K562 (cell line): Measurements from ENCODE around the gene PLXDC2. TPM values are rescaled to one million over a fixed set of nuclear protein-coding genes. Genes with fewer than 3 reads are reported as not detected.

Experiments
- ATAC-seq: fragments of 200-7000 bp; cut with Tn5 transposase; 3 replicates; pipeline ENCODE4 v1.9.1; 2020; ENCODE audit warnings: moderate library complexity
- BruUV-seq: library from RNA; stranded (reverse); fragments of 400-500 nt; replicated peaks from 2 replicates; lab custom pipeline; 2021; lab: Mats Ljungman, UMichigan
- CTCF ChIA-PET: fragments of 300-600 bp; formaldehyde crosslinking; extraction: SDS; loops from one replicate; lab custom pipeline; 2021; ENCODE audit warnings: low intra/inter-chr PET ratio; lab: Yijun Ruan, JAX
- POLR2A ChIA-PET: fragments of 300-600, 350-650 bp; sonication (Branson Sonifier 250); formaldehyde crosslinking; extraction: SDS; loops from one replicate; lab custom pipeline; 2021; ENCODE audit warnings: antibody characterized with exemption, inconsistent platforms; lab: Yijun Ruan, JAX
- DNase-seq, 4 experiments: peaks; one replicate each; pipeline versions ENCODE4 v3.0.0 to v3.0.0-alpha.2; 2011 to 2018; ENCODE audit warnings: low spot score in 3 of 4, mixed read lengths in 3 of 4; ENCODE audit errors: extremely low read depth in 1 of 4
- FAIRE-seq: peaks from 2 replicates; lab custom pipeline; 2011; peaks lifted over from hg19 to GRCh38; lab: Jason Lieb, UNC
- H2AFZ ChIP-seq: 2 replicates; pipeline ENCODE4 v1.6.0; 2011; ENCODE audit warnings: low read depth, low read length, control low read depth, inconsistent platforms
- H3K27ac ChIP-seq: fragments of 200-600 bp; 3 replicates; pipeline ENCODE4 v1.8.0; 2011; ENCODE audit warnings: low read depth, mild to moderate bottlenecking, control low read depth, inconsistent platforms, low read length, moderate library complexity, mixed read lengths; ENCODE audit errors: extremely low read depth
- H3K27me3 ChIP-seq, 2 experiments: fragments of 300-600 bp in 1 of 2; 2 replicates in 1 of 2; 3 replicates in 1 of 2; pipeline versions ENCODE4 v1.6.0 to v1.8.0; 2011; ENCODE audit warnings: inconsistent platforms in 2 of 2, low read length in 2 of 2, mild to moderate bottlenecking in 1 of 2, mixed read lengths in 1 of 2, moderate library complexity in 1 of 2; ENCODE audit not compliant: control insufficient read depth in 2 of 2, insufficient read depth in 2 of 2
- H3K36me3 ChIP-seq: fragments of 300-600 bp; 3 replicates; pipeline ENCODE4 v1.8.0; 2011; ENCODE audit warnings: mild to moderate bottlenecking, low read length, inconsistent platforms; ENCODE audit not compliant: control insufficient read depth, insufficient read depth
- H3K4me1 ChIP-seq, 2 experiments: fragments of 200-600 bp in 1 of 2; replicated peaks in 1 of 2; 2 replicates in 1 of 2; 3 replicates in 1 of 2; pipeline versions ENCODE4 v1.5.1 to v1.8.0; 2011; ENCODE audit warnings: inconsistent platforms in 2 of 2, low read length in 2 of 2, mild to moderate bottlenecking in 1 of 2, mixed read lengths in 1 of 2, moderate library complexity in 1 of 2; ENCODE audit not compliant: control insufficient read depth in 2 of 2, insufficient read depth in 2 of 2
- H3K4me2 ChIP-seq: 2 replicates; pipeline ENCODE4 v1.6.1; 2011; ENCODE audit warnings: low read length, control low read depth, inconsistent platforms, mixed read lengths; ENCODE audit not compliant: insufficient read depth
- H3K4me3 ChIP-seq: fragments of 200-600 bp; sonication (generic), shearing (Covaris generic); 2 replicates; pipeline ENCODE4 v1.5.1; 2016; ENCODE audit warnings: control low read depth, inconsistent platforms
- H3K79me2 ChIP-seq: fragments of 200-600 bp; 3 replicates; pipeline ENCODE4 v1.8.0; 2011; ENCODE audit warnings: low read length, inconsistent platforms; ENCODE audit not compliant: control insufficient read depth, insufficient read depth
- H3K9ac ChIP-seq, 2 experiments: 2 replicates each; pipeline versions ENCODE4 v1.6.0 to v1.6.1; 2011; ENCODE audit warnings: low read depth in 2 of 2, low read length in 2 of 2, control low read depth in 1 of 2, inconsistent platforms in 1 of 2, mild to moderate bottlenecking in 1 of 2, mixed read lengths in 1 of 2; ENCODE audit not compliant: insufficient read depth in 1 of 2
- H3K9me1 ChIP-seq: one replicate; pipeline ENCODE4 v1.6.0; 2011; ENCODE audit warnings: inconsistent platforms, mild to moderate bottlenecking, low read length, moderate library complexity; ENCODE audit not compliant: control insufficient read depth, insufficient read depth
- H3K9me3 ChIP-seq: replicated peaks from 2 replicates; pipeline ENCODE4 v1.5.1; 2011; ENCODE audit warnings: low read depth, low read length, inconsistent platforms; ENCODE audit not compliant: control insufficient read depth, insufficient read depth
- H4K20me1 ChIP-seq: replicated peaks from 2 replicates; pipeline ENCODE4 v1.6.1; 2011; ENCODE audit warnings: low read length, inconsistent platforms, mixed read lengths; ENCODE audit not compliant: control insufficient read depth, insufficient read depth
- FOS ChIP-seq: IDR thresholded peaks from 3 replicates; pipeline ENCODE4 v1.6.1; 2011; ENCODE audit not compliant: insufficient read length; ENCODE audit errors: extremely low read depth
- GTF2F1 ChIP-seq: IDR thresholded peaks from 2 replicates; pipeline ENCODE4 v1.6.1; 2011; ENCODE audit warnings: low read depth, low read length, improper control_type of control experiment
- KAT7 ChIP-seq: sonication (generic); formaldehyde crosslinking; IDR thresholded peaks from 2 replicates; pipeline ENCODE4 v1.8.0; 2022; ENCODE audit warnings: missing genetic modification reagents, mild to moderate bottlenecking, borderline replicate concordance
- KDM1A ChIP-seq, 2 experiments: fragments of 450-650 bp; IDR thresholded peaks; 2 replicates each; pipeline ENCODE4 v1.6.1; 2016; ENCODE audit warnings: mild to moderate bottlenecking in 2 of 2
- NELFE ChIP-seq: IDR thresholded peaks from 2 replicates; pipeline ENCODE4 v1.6.1; 2011; ENCODE audit warnings: mild to moderate bottlenecking; ENCODE audit not compliant: insufficient read depth, insufficient read length
- RB1 ChIP-seq: fragments of 450-650 bp; IDR thresholded peaks from 2 replicates; pipeline ENCODE4 v1.6.1; 2017; ENCODE audit warnings: low read depth, mild to moderate bottlenecking
- THRA ChIP-seq: fragments of 450-650 bp; IDR thresholded peaks from 2 replicates; pipeline ENCODE4 v1.6.1; 2017; ENCODE audit warnings: mild to moderate bottlenecking, moderate library complexity
- VEZF1 ChIP-seq: fragments of 200-800 bp; sonication (Bioruptor generic); IDR thresholded peaks from 2 replicates; pipeline ENCODE4 v1.6.1; 2017; ENCODE audit warnings: missing genetic modification characterization, missing compliant biosample characterization
- ZNF197 ChIP-seq: fragments of 200-800 bp; sonication (Bioruptor generic); IDR thresholded peaks from 2 replicates; pipeline ENCODE4 v1.6.1; 2016; ENCODE audit warnings: low read depth, missing genetic modification characterization, missing compliant biosample characterization
- ZNF280B ChIP-seq: fragments of 250-450 bp; sonication (Bioruptor Pico); IDR thresholded peaks from 2 replicates; pipeline ENCODE4 v1.5.1; 2021; ENCODE audit warnings: mild to moderate bottlenecking
- ZNF551 ChIP-seq: fragments of 250-450 bp; sonication (Bioruptor Pico); IDR thresholded peaks from 2 replicates; pipeline ENCODE4 v1.5.0; 2021; ENCODE audit warnings: mild to moderate bottlenecking, moderate library complexity
- ZNF699 ChIP-seq: fragments of 250-450 bp; sonication (Bioruptor Pico); IDR thresholded peaks from 2 replicates; pipeline ENCODE4 v1.8.0; 2021; ENCODE audit warnings: mild to moderate bottlenecking, moderate library complexity; ENCODE audit not compliant: insufficient replicate concordance
- ZNF77 ChIP-seq: fragments of 250-450 bp; sonication (Bioruptor Pico); IDR thresholded peaks from 2 replicates; pipeline ENCODE4 v1.5.0; 2020
- WGBS: fragments of 100-300 bp; shearing (Covaris generic); methylation state at CpG from one replicate; pipeline ENCODE4 v1.1.6; 2016; ENCODE audit warnings: low coverage, mixed read lengths; ENCODE audit not compliant: insufficient coverage; ENCODE audit errors: missing lambda C conversion rate; 5-methylcytosine and 5-hydroxymethylcytosine counted together
- in situ Hi-C: fragments of 300-500 bp; cut with MboI; formaldehyde crosslinking; loops from 4 replicates; pipeline ENCODE4 v1.15.0; 2018; ENCODE audit warnings: inconsistent platforms, mixed read lengths
- intact Hi-C: fragments of 100-400 bp; cut with micrococcal nuclease; formaldehyde crosslinking; loops from 2 replicates; pipeline ENCODE4 v1.14.2; 2022
- polyA plus RNA-seq, 8 experiments: library from polyadenylated mRNA; depleted of rRNA in 4 of 8; stranded (reverse) in 5 of 8; unstranded in 3 of 8; fragments of >200 nt; fragmentation: Nextera tagmentation in 2 of 8; fragmentation: Illumina TruSeq in 1 of 8; extraction: Ambion mirVana in 2 of 8; extraction: Trizol in 1 of 8; gene quantifications; 2 replicates each; pipeline versions ENCODE4 v1.2.1 to v1.2.3, GENCODE V29; 2011 to 2014; ENCODE audit warnings: inconsistent platforms in 1 of 8, missing spikeins in 1 of 8
- total RNA-seq, 7 experiments: library from RNA; depleted of rRNA in 6 of 7; stranded (reverse); fragments of >200 nt in 6 of 7; fragmentation: Illumina TruSeq in 2 of 7; extraction: Trizol in 2 of 7; gene quantifications; 2 replicates each; pipeline versions ENCODE4 v1.2.1 to v1.2.3, GENCODE V29; 2011 to 2021; ENCODE audit warnings: low replicate concordance in 1 of 7
- TF ChIP-seq, protein P1 (sequence below): fragments of 450-650 bp; IDR thresholded peaks from 2 replicates; pipeline ENCODE4 v1.6.1; 2016; ENCODE audit warnings: borderline replicate concordance
- TF ChIP-seq, protein P2 (sequence below): fragments of 250-450 bp; sonication (Bioruptor Pico); IDR thresholded peaks from 2 replicates; pipeline ENCODE4 v1.5.0; 2022; ENCODE audit warnings: mild to moderate bottlenecking

Gene PLXDC2
- total and polyA plus RNA-seq, 9 of the 15 experiments (the other 6 are each of a cell fraction or from before 2014, with no cell fraction given): 0.01 to 0.33 (median 0.10) TPM; not detected in 3

DNA sequence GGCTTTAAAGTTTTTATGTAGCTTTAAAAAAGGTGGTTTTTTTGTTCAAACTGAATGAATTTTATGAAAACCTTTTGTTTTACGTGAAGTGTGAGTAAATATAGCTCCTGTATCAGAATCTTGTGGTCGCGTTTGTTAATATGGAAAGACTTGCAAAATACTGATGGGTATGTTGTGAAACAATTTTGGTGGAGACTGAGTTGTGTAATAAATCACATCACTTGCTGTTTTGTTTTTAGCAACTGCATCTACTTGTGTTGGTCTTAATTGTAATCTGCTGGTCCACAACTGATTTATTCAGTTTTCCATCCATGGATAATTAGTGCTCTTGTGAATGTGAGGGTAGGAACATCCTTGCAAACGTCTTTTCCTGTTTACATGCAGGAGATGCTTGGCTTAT is 10.5 kb downstream of the PLXDC2 start:
- Histone ChIP-seq H3K4me1 (no peaks in the 10 kb centered on the region), H3K4me2 (no peak overlapping the region), H4K20me1 (no peaks in the 10 kb centered on the region), H3K9me3 (no peaks in the 10 kb centered on the region; the same call in 1 of the 2 replicates), H3K9ac (no peak overlapping the region), H3K9me1 (no peaks in the 10 kb centered on the region), H3K36me3 (no peaks in the 10 kb centered on the region), H3K4me3 (no peak overlapping the region), H3K79me2 (no peaks in the 10 kb centered on the region), H3K27me3 (no peaks in the 10 kb centered on the region), H3K27ac (no peak overlapping the region), H2AFZ (no peak overlapping the region)
- FAIRE-seq (no peak), ATAC-seq (no peak), DNase-seq (no peak)
- intact Hi-C loops: no loop called here
- POLR2A ChIA-PET: no interaction called here
- BruUV-seq: no TSS peak
- in situ Hi-C loops: no loop called here
- 1% methylated on average over 4 of the region's 4 CpGs for WGBS
- TF ChIP-seq, protein P1, sequence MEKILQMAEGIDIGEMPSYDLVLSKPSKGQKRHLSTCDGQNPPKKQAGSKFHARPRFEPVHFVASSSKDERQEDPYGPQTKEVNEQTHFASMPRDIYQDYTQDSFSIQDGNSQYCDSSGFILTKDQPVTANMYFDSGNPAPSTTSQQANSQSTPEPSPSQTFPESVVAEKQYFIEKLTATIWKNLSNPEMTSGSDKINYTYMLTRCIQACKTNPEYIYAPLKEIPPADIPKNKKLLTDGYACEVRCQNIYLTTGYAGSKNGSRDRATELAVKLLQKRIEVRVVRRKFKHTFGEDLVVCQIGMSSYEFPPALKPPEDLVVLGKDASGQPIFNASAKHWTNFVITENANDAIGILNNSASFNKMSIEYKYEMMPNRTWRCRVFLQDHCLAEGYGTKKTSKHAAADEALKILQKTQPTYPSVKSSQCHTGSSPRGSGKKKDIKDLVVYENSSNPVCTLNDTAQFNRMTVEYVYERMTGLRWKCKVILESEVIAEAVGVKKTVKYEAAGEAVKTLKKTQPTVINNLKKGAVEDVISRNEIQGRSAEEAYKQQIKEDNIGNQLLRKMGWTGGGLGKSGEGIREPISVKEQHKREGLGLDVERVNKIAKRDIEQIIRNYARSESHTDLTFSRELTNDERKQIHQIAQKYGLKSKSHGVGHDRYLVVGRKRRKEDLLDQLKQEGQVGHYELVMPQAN: no peak
- TF ChIP-seq ZNF280B (no peak), ZNF197 (CRISPR knock-in tag) (no peak), FOS (no peak), ZNF551 (CRISPR knock-in tag) (no peak), THRA (no peak), ZNF699 (no peak), VEZF1 (no peak), KDM1A (IDR thresholded peaks at IDR 0.05) (no peak), KAT7 (CRISPR knock-in tag) (no peak), RB1 (no peak), GTF2F1 (no peak), ZNF77 (CRISPR knock-in tag) (no peak), NELFE (no peak)
- TF ChIP-seq, protein P2, sequence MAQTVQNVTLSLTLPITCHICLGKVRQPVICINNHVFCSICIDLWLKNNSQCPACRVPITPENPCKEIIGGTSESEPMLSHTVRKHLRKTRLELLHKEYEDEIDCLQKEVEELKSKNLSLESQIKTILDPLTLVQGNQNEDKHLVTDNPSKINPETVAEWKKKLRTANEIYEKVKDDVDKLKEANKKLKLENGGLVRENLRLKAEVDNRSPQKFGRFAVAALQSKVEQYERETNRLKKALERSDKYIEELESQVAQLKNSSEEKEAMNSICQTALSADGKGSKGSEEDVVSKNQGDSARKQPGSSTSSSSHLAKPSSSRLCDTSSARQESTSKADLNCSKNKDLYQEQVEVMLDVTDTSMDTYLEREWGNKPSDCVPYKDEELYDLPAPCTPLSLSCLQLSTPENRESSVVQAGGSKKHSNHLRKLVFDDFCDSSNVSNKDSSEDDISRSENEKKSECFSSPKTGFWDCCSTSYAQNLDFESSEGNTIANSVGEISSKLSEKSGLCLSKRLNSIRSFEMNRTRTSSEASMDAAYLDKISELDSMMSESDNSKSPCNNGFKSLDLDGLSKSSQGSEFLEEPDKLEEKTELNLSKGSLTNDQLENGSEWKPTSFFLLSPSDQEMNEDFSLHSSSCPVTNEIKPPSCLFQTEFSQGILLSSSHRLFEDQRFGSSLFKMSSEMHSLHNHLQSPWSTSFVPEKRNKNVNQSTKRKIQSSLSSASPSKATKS (CRISPR knock-in tag): no peak
- CTCF ChIA-PET: no interaction called here
